ENCODE data around the gene RABIF.
"Not testable (repeated sequence)": the region's sequence is repeated elsewhere in the genome, so short reads cannot be mapped to it uniquely, and the experiment has no call there.

Gene RABIF

GRCh38 chr1:202888531-202889360 is at the start of gene RABIF:
Gene RABIF (minus strand): TSS chr1:202889149. CDS start chr1:202889098, 51 bp downstream.
- peak; percentile 97 for DNase-seq

GRCh38 chr1:202938287-202938925 is 49.5 kb upstream of the RABIF start:
- no peak for DNase-seq

- not testable (repeated sequence) for DNase-seq
Observed at GRCh38 chr1:202936409-202936808, 47.5 kb upstream of the RABIF start.

- no peak for DNase-seq
Observed at GRCh38 chr1:202935844-202936243, 46.9 kb upstream of the RABIF start.

- DNase-seq: no peak
Observed at GRCh38 chr1:202934755-202935154, 45.8 kb upstream of the RABIF start.

- no peak for DNase-seq
Observed at GRCh38 chr1:202932476-202932875, 43.5 kb upstream of the RABIF start.

- DNase-seq: peak; percentile 95
Observed at GRCh38 chr1:202926581-202927491, 37.9 kb upstream of the RABIF start, which contains the start of gene KLHL12. Gene KLHL12 (minus strand): TSS chr1:202927234. CDS start chr1:202925162, 2,072 bp downstream.

- DNase-seq: no peak
Observed at GRCh38 chr1:202923533-202923932, 34.6 kb upstream of the RABIF start.

- no peak for DNase-seq
Observed at GRCh38 chr1:202919615-202920014, 30.7 kb upstream of the RABIF start.

GRCh38 chr1:202915146-202915545 is 26.2 kb upstream of the RABIF start:
- no peak for DNase-seq

GRCh38 chr1:202912476-202912875 is 23.5 kb upstream of the RABIF start:
- not testable (repeated sequence) for DNase-seq

GRCh38 chr1:202909494-202909893 is 20.5 kb upstream of the RABIF start:
- no peak for DNase-seq

- no peak for DNase-seq
Observed at GRCh38 chr1:202908998-202909397, 20.0 kb upstream of the RABIF start.

- no peak for DNase-seq
Observed at GRCh38 chr1:202905331-202905730, 16.4 kb upstream of the RABIF start.

GRCh38 chr1:202903808-202904207 is 14.9 kb upstream of the RABIF start:
- not testable (repeated sequence) for DNase-seq

GRCh38 chr1:202901555-202901954 is 12.6 kb upstream of the RABIF start:
- no peak for DNase-seq

GRCh38 chr1:202892501-202892900 is 3.6 kb upstream of the RABIF start:
- DNase-seq: no peak

- no peak for DNase-seq
Observed at GRCh38 chr1:202890392-202890791, 1.4 kb upstream of the RABIF start.

GRCh38 chr1:202888221-202888530 is 773 bp downstream of the RABIF start:
- DNase-seq: no peak

GRCh38 chr1:202880961-202881460 is 7.9 kb downstream of the RABIF start:
- DNase-seq: no peak

GRCh38 chr1:202880062-202880461 is 8.9 kb downstream of the RABIF start:
- no peak for DNase-seq

GRCh38 chr1:202879128-202879527 is 9.8 kb downstream of the RABIF start:
- DNase-seq: no peak

- DNase-seq: no peak
Observed at GRCh38 chr1:202873026-202873425, 15.9 kb downstream of the RABIF start.
